Urinary bladder (tissue), 4 donors: ENCODE measurements around the gene A4GNT. TPM values are rescaled to one million over a fixed set of nuclear protein-coding genes. Genes with fewer than 3 reads are reported as not detected.
"Not testable (repeated sequence)": the region's sequence is repeated elsewhere in the genome, so short reads cannot be mapped to it uniquely, and the experiment has no call there.

Source experiments
- DNase-seq: peaks from one replicate; pipeline ENCODE4 v3.0.0-alpha.2; 2015; ENCODE audit errors: extremely low spot score
- H3K27ac ChIP-seq: one replicate; pipeline ENCODE4 v1.5.1; 2013; ENCODE audit warnings: low read depth, mild to moderate bottlenecking, moderate library complexity
- H3K36me3 ChIP-seq: one replicate; pipeline ENCODE4 v1.6.1; 2013; ENCODE audit warnings: mild to moderate bottlenecking, moderate library complexity; ENCODE audit not compliant: insufficient read depth
- H3K4me1 ChIP-seq: one replicate; pipeline ENCODE4 v1.6.1; 2013; ENCODE audit warnings: mild to moderate bottlenecking, moderate library complexity; ENCODE audit not compliant: insufficient read depth
- H3K4me3 ChIP-seq: one replicate; pipeline ENCODE4 v1.5.1; 2013; ENCODE audit warnings: low read depth, low read length
- WGBS: extraction: QIAGEN DNeasy Blood & Tissue Kit; methylation state at CpG from one replicate; pipeline ENCODE4 v1.1.7; 2013; 5-methylcytosine and 5-hydroxymethylcytosine counted together
- polyA plus RNA-seq: library from polyadenylated mRNA; stranded (reverse); fragments of 200-250 nt; gene quantifications from one replicate; pipeline ENCODE4 v1.2.3, GENCODE V29; 2013
- total RNA-seq: library from RNA; depleted of rRNA; stranded (reverse); fragments of >200 nt; gene quantifications from one replicate; pipeline ENCODE4 v1.2.3, GENCODE V29; 2014
- donor health status: healthy with polysubstance abuse.
- donor health status: healthy.

A4GNT gene
- total RNA-seq (not detected), polyA plus RNA-seq (not detected)

- no peak for DNase-seq
- 74% methylated on average over 1 of the region's 1 CpG for WGBS
- Histone ChIP-seq H3K4me3 (no peak within 1 kb of the TSS), H3K36me3 (no peaks in the 10 kb centered on the region), H3K4me1 (no peaks in the 10 kb centered on the region), H3K27ac (no peak within 1 kb of the TSS)
Observed at GRCh38 chr3:138132239-138132638, at the start of gene A4GNT. TSS of gene A4GNT (minus strand) at chr3:138132390. CDS start at chr3:138131256, 1,134 bp downstream.

DNA sequence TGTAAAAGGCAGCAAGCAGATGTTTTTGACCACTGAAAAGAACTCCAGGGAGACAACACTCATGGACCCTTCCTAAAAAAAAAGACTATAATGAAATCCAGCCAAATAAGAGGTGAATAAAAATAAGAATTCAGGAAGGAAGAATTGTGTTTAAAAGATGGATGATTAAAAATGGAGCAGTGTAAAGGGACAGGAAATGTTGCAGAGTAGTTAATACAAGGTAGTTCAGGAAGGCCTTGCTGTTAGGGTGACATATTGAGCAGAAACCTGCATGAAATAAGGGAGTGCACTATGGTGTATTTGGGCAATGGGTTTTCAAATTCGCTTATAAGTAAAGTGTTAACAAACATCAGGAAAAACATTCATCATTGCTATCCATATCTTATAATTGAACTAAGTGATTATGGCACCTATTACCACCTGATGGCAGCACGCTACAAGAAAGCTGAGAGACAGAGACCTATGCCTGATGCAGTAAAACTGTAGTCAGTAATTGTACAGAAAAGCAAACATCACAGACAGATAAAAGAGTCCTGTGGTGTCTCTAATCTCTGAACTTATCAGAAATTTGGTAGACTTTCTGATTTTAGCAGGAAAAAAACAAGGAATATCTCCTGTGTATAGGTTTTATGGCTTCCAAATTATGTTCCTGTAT lies 48.3 kb upstream of the A4GNT start:
- no peak overlapping the region for H3K4me3 ChIP-seq
- no peak overlapping the region for H3K27ac ChIP-seq
- no peak for DNase-seq
- WGBS: 9% methylated on average over 2 of the region's 2 CpGs
- H3K36me3 ChIP-seq: no peaks in the 10 kb centered on the region
- H3K4me1 ChIP-seq: no peaks in the 10 kb centered on the region

- H3K27ac ChIP-seq: peak within 1 kb of the TSS; percentile 46
- H3K4me1 ChIP-seq: no peaks in the 10 kb centered on the region
- peaks cover 1% of the 10 kb centered on the region for H3K36me3 ChIP-seq
- peak within 1 kb of the TSS; percentile 59 for H3K4me3 ChIP-seq
- peak; percentile 81 for DNase-seq
- under 1% methylated on average over 38 of the region's 38 CpGs for WGBS
Observed at GRCh38 chr3:138174421-138175131, 42.4 kb upstream of the A4GNT start, which contains the start of gene DBR1. TSS of gene DBR1 (minus strand) at chr3:138174921. CDS start at chr3:138174795, 126 bp downstream.

DNA sequence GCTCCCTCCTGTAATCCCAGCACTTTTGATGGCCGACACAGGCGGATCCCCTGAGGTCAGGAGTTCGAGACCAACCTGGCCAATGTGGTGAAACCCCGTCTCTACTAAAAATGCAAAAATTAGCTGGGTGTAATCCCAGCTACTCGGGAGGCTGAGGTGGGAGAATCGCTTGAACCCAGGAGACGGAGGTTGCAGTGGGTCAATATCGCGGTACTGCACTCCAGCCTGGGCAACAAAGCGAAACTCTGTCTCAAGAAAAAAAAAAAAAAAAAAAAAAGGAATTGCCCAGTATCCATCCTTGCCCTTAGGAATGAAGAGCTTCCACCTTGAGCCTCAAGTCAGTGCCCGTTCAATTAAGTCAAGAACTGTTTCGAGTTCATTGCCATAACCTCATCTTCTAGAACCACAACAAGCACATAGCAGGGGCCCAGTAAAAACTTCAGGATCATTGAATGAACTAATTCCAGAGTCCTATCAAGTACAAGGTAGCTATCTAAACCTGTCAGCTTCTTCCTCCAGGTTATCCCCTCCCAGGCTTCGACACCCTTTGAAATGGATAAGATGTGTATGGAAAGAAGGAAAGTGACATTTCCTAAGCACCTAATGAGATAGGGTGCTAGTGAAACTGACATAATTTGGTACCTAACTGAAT lies 41.7 kb upstream of the A4GNT start:
- DNase-seq: no peak
- Histone ChIP-seq H3K27ac (no peak overlapping the region), H3K36me3 (peaks cover 3% of the 10 kb centered on the region), H3K4me3 (peak overlapping the region; percentile 59), H3K4me1 (no peaks in the 10 kb centered on the region)
- 57% methylated on average over 13 of the region's 13 CpGs for WGBS

DNA sequence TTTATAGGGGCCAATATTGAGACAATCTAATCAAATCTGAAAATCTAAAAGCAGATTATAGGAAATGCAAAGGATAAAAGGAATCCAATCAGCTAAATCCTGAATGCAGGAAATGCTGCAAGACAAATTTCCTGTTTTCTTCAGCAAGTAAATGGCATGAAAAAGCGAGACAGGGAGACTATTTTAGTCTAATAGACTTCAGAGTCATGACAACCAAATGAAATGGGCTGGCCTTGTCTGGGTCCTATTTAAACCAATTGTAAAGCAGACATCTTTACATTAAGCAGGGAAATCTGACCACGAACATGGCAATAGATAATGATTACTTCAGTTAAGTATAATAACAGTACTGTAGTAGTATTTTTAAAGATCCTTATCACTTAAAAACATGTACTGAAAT lies 40.4 kb upstream of the A4GNT start:
- WGBS: 83% methylated on average over 2 of the region's 2 CpGs

GRCh38 chr3:138165061-138165460 lies 32.9 kb upstream of the A4GNT start:
- H3K36me3 ChIP-seq: peaks cover 10% of the 10 kb centered on the region
- H3K4me1 ChIP-seq: no peaks in the 10 kb centered on the region
- 99% methylated on average over 2 of the region's 2 CpGs for WGBS
- no peak overlapping the region for H3K4me3 ChIP-seq
- H3K27ac ChIP-seq: no peak overlapping the region
- DNase-seq: no peak

More for the DNA sequence above, 40.4 kb upstream of the A4GNT start:
- no peak for DNase-seq
- Histone ChIP-seq H3K4me3 (no peak overlapping the region), H3K27ac (no peak overlapping the region), H3K36me3 (peaks cover 4% of the 10 kb centered on the region), H3K4me1 (no peaks in the 10 kb centered on the region)

GRCh38 chr3:138157743-138158142 lies 25.6 kb upstream of the A4GNT start:
- Histone ChIP-seq H3K4me1 (no peaks in the 10 kb centered on the region), H3K4me3 (no peak overlapping the region), H3K36me3 (no peaks in the 10 kb centered on the region), H3K27ac (no peak overlapping the region)
- 96% methylated on average over 4 of the region's 4 CpGs for WGBS
- no peak for DNase-seq

- Histone ChIP-seq H3K4me1 (no peaks in the 10 kb centered on the region), H3K4me3 (no peak overlapping the region), H3K36me3 (no peaks in the 10 kb centered on the region), H3K27ac (no peak overlapping the region)
- no peak for DNase-seq
Observed at GRCh38 chr3:138154534-138154933, 22.3 kb upstream of the A4GNT start.

GRCh38 chr3:138148503-138148902 lies 16.3 kb upstream of the A4GNT start:
- WGBS: 74% methylated on average over 4 of the region's 4 CpGs
- H3K27ac ChIP-seq: no peak overlapping the region
- H3K4me1 ChIP-seq: no peaks in the 10 kb centered on the region
- DNase-seq: no peak
- H3K4me3 ChIP-seq: no peak overlapping the region
- H3K36me3 ChIP-seq: no peaks in the 10 kb centered on the region

DNA sequence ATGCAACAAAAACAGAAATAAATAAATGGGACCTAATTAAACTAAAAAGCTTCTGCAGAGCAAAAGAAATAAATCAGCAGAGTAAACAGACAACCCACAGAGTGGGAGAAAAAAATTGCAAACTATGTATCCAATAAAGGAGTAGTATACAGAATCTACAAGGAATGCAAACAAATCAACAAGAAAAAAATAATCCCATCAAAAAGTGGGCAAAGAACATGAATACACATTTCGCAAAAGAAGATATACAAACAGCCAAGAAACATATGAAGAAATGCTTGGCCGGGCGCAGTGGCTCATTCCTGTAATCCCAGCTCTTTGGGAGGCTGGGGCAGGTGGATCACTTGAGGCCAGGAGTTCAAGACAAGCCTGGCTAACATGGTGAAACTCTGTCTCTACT lies 10.0 kb upstream of the A4GNT start:
- 79% methylated on average over 3 of the region's 3 CpGs for WGBS
- H3K4me1 ChIP-seq, H3K27ac ChIP-seq, H3K36me3 ChIP-seq, DNase-seq, H3K4me3 ChIP-seq: not testable (repeated sequence)

- Histone ChIP-seq H3K27ac (no peak overlapping the region), H3K4me3 (no peak overlapping the region), H3K4me1 (no peaks in the 10 kb centered on the region), H3K36me3 (no peaks in the 10 kb centered on the region)
- DNase-seq: no peak
Observed at GRCh38 chr3:138140940-138141339, 8.8 kb upstream of the A4GNT start.

- H3K4me1 ChIP-seq: no peaks in the 10 kb centered on the region
- H3K27ac ChIP-seq: no peak overlapping the region
- H3K4me3 ChIP-seq: no peak overlapping the region
- WGBS: 34% methylated on average over 2 of the region's 2 CpGs
- no peak for DNase-seq
- H3K36me3 ChIP-seq: no peaks in the 10 kb centered on the region
Observed at GRCh38 chr3:138139691-138140090, 7.5 kb upstream of the A4GNT start.

- DNase-seq: no peak
- no peaks in the 10 kb centered on the region for H3K36me3 ChIP-seq
- H3K27ac ChIP-seq: no peak overlapping the region
- WGBS: 67% methylated on average over 2 of the region's 2 CpGs
- H3K4me1 ChIP-seq: no peaks in the 10 kb centered on the region
- no peak overlapping the region for H3K4me3 ChIP-seq
Observed at GRCh38 chr3:138137861-138138260, 5.7 kb upstream of the A4GNT start.

- Histone ChIP-seq H3K4me3 (no peak overlapping the region), H3K27ac (no peak overlapping the region), H3K36me3 (no peaks in the 10 kb centered on the region), H3K4me1 (no peaks in the 10 kb centered on the region)
- WGBS: 86% methylated on average over 3 of the region's 3 CpGs
- no peak for DNase-seq
Observed at GRCh38 chr3:138136201-138136600, 4.0 kb upstream of the A4GNT start.
